Endometrial microvascular endothelial cells (primary cell): ENCODE data around the gene PPP1R10. TPM values are rescaled to one million over a fixed set of nuclear protein-coding genes. Genes with fewer than 3 reads are reported as not detected.

Experiments
- in situ Hi-C: cut with HindIII; loops from 2 replicates; pipeline ENCODE4 v1.10.0; 2017; ENCODE audit warnings: low sequenced_read_pairs, low pct_unique_long_range_greater_than_20kb; ENCODE audit errors: inconsistent ontology term
- total RNA-seq: library from RNA; depleted of rRNA; stranded (reverse); fragments of >200 nt; gene quantifications from one replicate; pipeline ENCODE4 v1.2.3, GENCODE V29; 2015; ENCODE audit errors: inconsistent ontology term

The PPP1R10 gene
- total RNA-seq, 1 donor from 2014 or later: 25.4 TPM

DNA sequence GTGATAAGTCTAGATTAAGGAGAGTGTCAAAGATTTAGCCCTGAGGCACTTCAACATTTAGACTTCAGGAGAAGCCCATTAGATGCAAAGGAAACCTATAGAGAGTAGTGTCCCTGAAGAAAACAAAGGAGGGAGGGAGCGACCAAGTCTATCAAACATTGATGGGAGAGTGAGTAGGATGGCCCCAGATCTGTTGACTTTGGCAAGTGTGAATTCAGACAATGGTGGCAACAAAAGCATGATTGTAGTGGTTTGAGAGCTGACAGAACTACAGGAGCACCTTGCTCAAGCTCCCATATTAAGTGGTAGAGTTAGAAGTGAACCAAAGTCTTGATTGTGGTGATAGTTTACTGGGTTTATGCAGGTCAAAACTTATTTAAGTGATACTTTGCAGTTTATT is 46.8 kb downstream of the PPP1R10 start:
- in situ Hi-C loops: no loop called here

- in situ Hi-C loops: no loop called here
Observed at GRCh38 chr6:30568245-30568644, 48.8 kb downstream of the PPP1R10 start.

GRCh38 chr6:30565772-30566171 is 51.3 kb downstream of the PPP1R10 start:
- in situ Hi-C loops: no loop called here

GRCh38 chr6:30564114-30564513 is 52.9 kb downstream of the PPP1R10 start:
- in situ Hi-C loops: no loop called here

- in situ Hi-C loops: no loop called here
Observed at GRCh38 chr6:30562470-30563425, 54.3 kb downstream of the PPP1R10 start.

- in situ Hi-C loops: no loop called here
Observed at GRCh38 chr6:30560930-30561329, 56.1 kb downstream of the PPP1R10 start.

DNA sequence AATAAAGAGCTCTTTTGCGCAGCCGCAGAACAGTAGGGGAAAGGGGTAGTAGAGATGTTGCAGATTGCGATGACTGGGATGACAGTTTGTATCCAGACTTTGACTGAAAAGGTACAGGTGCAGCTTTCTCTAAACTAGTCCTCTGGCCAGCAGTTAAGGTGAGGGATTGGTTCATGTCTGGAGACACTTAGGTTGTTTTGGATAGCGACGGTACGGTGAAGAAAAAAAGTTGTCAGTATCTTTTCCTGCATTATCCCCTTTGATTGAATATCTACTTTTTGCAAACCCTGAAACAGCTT is 59.4 kb downstream of the PPP1R10 start:
- in situ Hi-C loops: no loop called here

DNA sequence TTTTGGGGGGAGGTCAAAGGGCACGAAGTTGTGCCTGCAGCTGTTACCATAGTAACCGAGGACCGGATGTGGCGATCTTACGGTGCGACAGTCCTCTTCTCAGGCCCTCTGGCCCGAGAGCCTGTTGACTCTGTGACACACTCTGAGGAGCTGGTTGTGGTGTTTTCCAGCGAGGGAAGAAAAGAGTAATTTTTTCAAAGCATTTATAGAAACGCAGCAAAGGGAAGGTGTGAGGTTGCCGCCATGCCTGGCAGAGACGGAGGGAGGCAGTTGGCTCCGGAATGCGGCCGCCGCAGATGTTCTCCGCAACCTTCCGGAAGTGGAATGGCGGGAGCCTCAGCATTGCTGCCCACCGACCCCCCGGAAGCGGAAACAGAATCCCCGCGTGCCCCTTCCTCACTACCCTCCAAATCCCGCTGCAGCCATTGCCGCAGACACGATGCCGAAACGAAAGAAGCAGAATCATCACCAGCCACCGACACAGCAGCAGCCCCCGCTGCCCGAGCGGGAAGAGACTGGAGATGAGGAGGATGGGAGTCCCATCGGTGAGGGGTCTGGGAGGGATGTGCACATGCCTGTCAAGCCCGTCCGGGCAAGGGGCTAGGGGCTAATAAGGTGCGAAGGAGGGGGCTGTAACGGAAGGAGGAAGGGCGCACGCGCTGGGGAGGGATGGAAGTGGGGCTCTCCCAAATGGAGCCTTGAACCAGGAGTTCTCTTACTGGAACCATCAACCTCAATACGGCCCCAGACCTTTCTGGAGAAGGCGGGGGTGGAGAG is 59.9 kb downstream of the PPP1R10 start, which contains the start of gene PRR3:
PRR3 (plus strand) TSS at position 390 of the 777 bp plus-strand sequence; CDS start at position 440, 50 bp downstream.
- in situ Hi-C loops: no loop called here

- in situ Hi-C loops: no loop called here
Observed at GRCh38 chr6:30556066-30556905, 60.8 kb downstream of the PPP1R10 start, which contains the start of gene GNL1. Gene GNL1, minus strand, starts transcription at chr6:30556489. Its CDS starts 286 bp downstream, at chr6:30556203.

DNA sequence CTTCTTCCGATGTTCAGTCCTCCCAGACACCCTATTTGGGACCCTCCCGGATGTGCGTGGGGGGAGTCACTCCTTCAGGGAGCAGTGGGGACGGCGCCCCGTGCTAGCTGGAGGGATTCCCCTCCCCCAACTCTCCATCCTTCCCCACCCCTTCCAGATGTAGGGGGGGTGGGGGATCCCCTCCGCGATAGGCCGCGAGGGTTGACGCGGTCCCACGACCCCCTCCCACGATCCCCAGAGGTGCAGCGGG is 61.3 kb downstream of the PPP1R10 start:
- in situ Hi-C loops: no loop called here

DNA sequence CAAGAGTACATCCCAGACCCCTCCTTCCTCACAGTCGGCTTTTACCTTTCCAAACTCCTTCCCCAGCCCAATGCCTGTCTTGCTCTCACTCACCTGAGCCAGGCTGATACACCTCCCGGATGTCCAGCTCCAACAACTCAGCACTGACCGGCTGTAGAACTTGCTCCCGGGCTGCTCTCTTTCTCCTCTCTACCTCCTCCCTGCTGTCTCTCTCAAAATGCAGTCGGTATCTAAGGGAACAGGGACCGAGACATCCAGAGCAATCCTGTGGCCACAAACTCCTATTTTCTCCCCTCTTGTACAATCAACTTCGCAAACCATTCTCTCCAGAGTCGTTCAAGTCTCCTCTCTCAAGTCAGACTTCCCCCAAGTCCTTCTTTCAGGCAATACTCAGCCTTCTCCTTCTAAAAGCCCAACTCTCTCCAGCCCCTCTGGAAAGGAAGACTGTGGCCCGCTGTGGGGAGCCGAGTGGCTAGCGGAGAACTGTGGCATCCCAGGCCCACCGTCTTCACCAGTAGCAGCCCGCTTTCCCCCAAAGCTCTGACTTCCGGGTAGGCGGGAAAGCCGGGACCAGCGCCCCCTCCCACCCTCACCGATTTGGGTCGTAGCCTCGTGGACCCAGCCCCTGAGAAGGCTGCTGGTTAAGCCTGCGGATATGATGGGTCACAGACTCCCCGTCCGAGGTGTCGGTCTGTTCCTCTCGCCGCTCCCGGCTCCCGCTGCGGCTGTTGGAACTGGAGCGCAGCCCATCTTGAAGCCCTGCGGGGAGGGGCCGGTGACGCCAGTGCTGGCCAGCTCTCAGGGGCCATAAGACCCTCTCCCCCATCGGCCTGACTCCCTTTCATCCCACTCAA is 61.9 kb downstream of the PPP1R10 start:
- in situ Hi-C loops: no loop called here

DNA sequence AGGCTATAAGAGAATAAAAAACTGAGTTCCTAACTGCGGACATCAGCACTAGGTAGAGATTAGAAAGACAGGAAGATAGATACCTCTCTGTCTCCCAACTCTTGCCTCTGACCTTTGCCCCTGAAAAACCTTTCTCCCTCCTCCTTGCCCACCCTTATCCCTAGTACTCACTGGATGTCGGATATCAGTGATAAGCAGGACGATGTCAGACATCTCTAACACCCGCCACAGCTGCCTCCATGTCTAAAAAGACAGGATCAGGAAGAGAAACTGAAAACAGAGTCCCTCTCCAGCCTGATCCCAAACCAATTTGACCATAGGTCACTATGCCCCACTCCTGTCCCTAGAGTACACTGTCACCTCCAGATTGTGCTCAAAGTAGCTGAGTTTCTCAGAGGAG is 62.6 kb downstream of the PPP1R10 start:
- in situ Hi-C loops: no loop called here

Other genes starting within 250 kb of the PPP1R10 start
- 514 TPM for gene HLA-E, start 127.7 kb downstream of the PPP1R10 start, total RNA-seq
- gene GNL1, start 60.8 kb downstream of the PPP1R10 start, total RNA-seq: 58.6 TPM
- gene PRR3, start 59.9 kb downstream of the PPP1R10 start, total RNA-seq: 2.2 TPM
- 35.9 TPM for gene ABCF1, start 45.8 kb downstream of the PPP1R10 start, total RNA-seq
- gene MRPS18B, start 597 bp upstream of the PPP1R10 start, total RNA-seq: 50.0 TPM
- gene ATAT1, start 9.6 kb upstream of the PPP1R10 start, total RNA-seq: 4.1 TPM
- gene C6orf136, start 29.9 kb upstream of the PPP1R10 start, total RNA-seq: 13.4 TPM
- gene DHX16, start 55.8 kb upstream of the PPP1R10 start, total RNA-seq: 39.8 TPM
- 86.2 TPM for gene PPP1R18, start 69.4 kb upstream of the PPP1R10 start, total RNA-seq
- 30.8 TPM for gene NRM, start 73.7 kb upstream of the PPP1R10 start, total RNA-seq
- 17.1 TPM for gene MDC1, start 100.0 kb upstream of the PPP1R10 start, total RNA-seq
- gene TUBB, start 103.1 kb upstream of the PPP1R10 start, total RNA-seq: 1,274 TPM
- 133 TPM for gene FLOT1, start 125.4 kb upstream of the PPP1R10 start, total RNA-seq
- 76.4 TPM for gene IER3, start 127.3 kb upstream of the PPP1R10 start, total RNA-seq